ENCODE data around the gene LEKR1. TPM values are rescaled to one million over a fixed set of nuclear protein-coding genes. Genes with fewer than 3 reads are reported as not detected.

The LEKR1 gene
- total RNA-seq, 2 experiments from 2014 or later: 0.16 TPM; not detected in 1

- Histone ChIP-seq H3K36me3 (ENCODE audit: insufficient read depth, low read length) (no peaks in the 10 kb centered on the region), H3K4me1 (ENCODE audit: insufficient read depth, low read length, poor library complexity, severe bottlenecking) (peaks cover 6% of the 10 kb centered on the region), H3K4me2 (ENCODE audit: low read length) (peak overlapping the region; percentile 80), H3K9me2 (ENCODE audit: insufficient read depth, low read length) (no peaks in the 10 kb centered on the region), H3K79me2 (ENCODE audit: insufficient read depth, low read depth, low read length) (no peaks in the 10 kb centered on the region), H3K27ac (ENCODE audit: low read depth, low read length, poor library complexity, severe bottlenecking) (no peak overlapping the region), H2AFZ (ENCODE audit: low read length) (peak overlapping the region; percentile 92; the same call in 1 of the 2 replicates), H3K4me3 (ENCODE audit: low read depth, low read length, poor library complexity, severe bottlenecking) (peak overlapping the region; percentile 65), H3K9me3 (ENCODE audit: low read length) (no peaks in the 10 kb centered on the region), H4K20me1 (ENCODE audit: insufficient read depth, low read length) (no peaks in the 10 kb centered on the region)
- CTCF ChIA-PET (ENCODE audit: unreplicated experiment): no interaction called here
- POLR2A ChIA-PET: interaction anchor here (0.7 to 2.1 kb wide), 4 partner anchors 11 to 270 kb away, joined by 3 to 12 read pairs (median 4); no protein-coding TSS in a partner anchor
- TF ChIP-seq EZH2phosphoT487 (IDR thresholded peaks at IDR 0.05; ENCODE audit: borderline replicate concordance, low read depth, low read length) (no peak), CTCF (conservative IDR thresholded peaks at IDR 0.05; ENCODE audit: low read length) (no peak)
- intact Hi-C loops (cut with micrococcal nuclease; ENCODE audit: unreplicated experiment): loop anchor here (5.0 kb wide), 1 partner anchor 159 kb away; no protein-coding TSS in a partner anchor
- BruUV-seq (replicated peaks): no TSS peak
- DNase-seq (ENCODE audit: low spot score): no peak
These were observed 7.9 kb upstream of the LEKR1 start for GRCh38 chr3:156818273-156818651.

GRCh38 chr3:156818890-156819289 is 7.3 kb upstream of the LEKR1 start:
- H3K79me2 ChIP-seq (ENCODE audit: insufficient read depth, low read depth, low read length): no peaks in the 10 kb centered on the region
- intact Hi-C loops (cut with micrococcal nuclease; ENCODE audit: unreplicated experiment): loop anchor here (5.0 kb wide), 1 partner anchor 158 kb away; no protein-coding TSS in a partner anchor
- TF ChIP-seq CTCF (conservative IDR thresholded peaks at IDR 0.05; ENCODE audit: low read length) (no peak), EZH2phosphoT487 (IDR thresholded peaks at IDR 0.05; ENCODE audit: borderline replicate concordance, low read depth, low read length) (no peak)
- DNase-seq (ENCODE audit: low spot score): no peak
- no peaks in the 10 kb centered on the region for H3K9me2 ChIP-seq (ENCODE audit: insufficient read depth, low read length)
- H3K4me1 ChIP-seq (ENCODE audit: insufficient read depth, low read length, poor library complexity, severe bottlenecking): peaks cover 6% of the 10 kb centered on the region
- no peaks in the 10 kb centered on the region for H4K20me1 ChIP-seq (ENCODE audit: insufficient read depth, low read length)
- H2AFZ ChIP-seq (ENCODE audit: low read length): no peak overlapping the region
- ChIA-PET POLR2A (interaction anchor here (0.5 kb wide), 1 partner anchor 312 kb away, joined by 5 read pairs; no protein-coding TSS in a partner anchor), CTCF (ENCODE audit: unreplicated experiment) (no interaction called here)
- no peak overlapping the region for H3K4me3 ChIP-seq (ENCODE audit: low read depth, low read length, poor library complexity, severe bottlenecking)
- no TSS peak for BruUV-seq (replicated peaks)
- no peaks in the 10 kb centered on the region for H3K36me3 ChIP-seq (ENCODE audit: insufficient read depth, low read length)
- H3K27ac ChIP-seq (ENCODE audit: low read depth, low read length, poor library complexity, severe bottlenecking): no peak overlapping the region
- H3K4me2 ChIP-seq (ENCODE audit: low read length): no peak overlapping the region
- H3K9me3 ChIP-seq (ENCODE audit: low read length): no peaks in the 10 kb centered on the region

Measured in OCI-LY7 (cell line).